OCI-LY3 (cell line): ENCODE data around the gene GNGT2.

Source experiments
- EZH2phosphoT487 ChIP-seq: fragments of 200-600 bp; shearing (Covaris generic); IDR thresholded peaks from 2 replicates; pipeline ENCODE4 v1.6.1; 2018; ENCODE audit warnings: antibody characterized with exemption, mixed run types, low read depth
- TF ChIP-seq, protein P1 (sequence below): fragments of 200-600, 300-600 bp; sonication (generic); IDR thresholded peaks from 2 replicates; pipeline ENCODE4 v1.5.1; 2014; ENCODE audit warnings: antibody characterized with exemption, low read length, low read depth

DNA sequence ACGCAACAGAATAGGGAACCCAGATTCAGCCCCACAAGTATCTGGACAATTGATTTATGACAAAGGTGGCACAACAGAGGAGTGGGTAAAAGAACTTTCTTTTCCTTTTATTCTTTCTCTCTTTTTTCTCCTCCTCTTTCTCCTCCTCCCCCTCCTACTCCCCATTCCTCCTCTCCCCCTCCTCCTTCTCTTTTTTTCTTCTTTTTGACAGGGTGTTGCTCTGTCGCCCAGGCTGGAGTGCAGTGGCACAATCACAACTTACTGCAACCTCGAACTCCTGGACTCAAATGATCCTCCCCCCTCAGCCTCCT lies 16.1 kb downstream of the GNGT2 start:
- TF ChIP-seq EZH2phosphoT487 = no peak
- TF ChIP-seq, protein P1, sequence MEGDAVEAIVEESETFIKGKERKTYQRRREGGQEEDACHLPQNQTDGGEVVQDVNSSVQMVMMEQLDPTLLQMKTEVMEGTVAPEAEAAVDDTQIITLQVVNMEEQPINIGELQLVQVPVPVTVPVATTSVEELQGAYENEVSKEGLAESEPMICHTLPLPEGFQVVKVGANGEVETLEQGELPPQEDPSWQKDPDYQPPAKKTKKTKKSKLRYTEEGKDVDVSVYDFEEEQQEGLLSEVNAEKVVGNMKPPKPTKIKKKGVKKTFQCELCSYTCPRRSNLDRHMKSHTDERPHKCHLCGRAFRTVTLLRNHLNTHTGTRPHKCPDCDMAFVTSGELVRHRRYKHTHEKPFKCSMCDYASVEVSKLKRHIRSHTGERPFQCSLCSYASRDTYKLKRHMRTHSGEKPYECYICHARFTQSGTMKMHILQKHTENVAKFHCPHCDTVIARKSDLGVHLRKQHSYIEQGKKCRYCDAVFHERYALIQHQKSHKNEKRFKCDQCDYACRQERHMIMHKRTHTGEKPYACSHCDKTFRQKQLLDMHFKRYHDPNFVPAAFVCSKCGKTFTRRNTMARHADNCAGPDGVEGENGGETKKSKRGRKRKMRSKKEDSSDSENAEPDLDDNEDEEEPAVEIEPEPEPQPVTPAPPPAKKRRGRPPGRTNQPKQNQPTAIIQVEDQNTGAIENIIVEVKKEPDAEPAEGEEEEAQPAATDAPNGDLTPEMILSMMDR = no peak
